K562 (cell line): ENCODE measurements around the gene WDR46. TPM values are rescaled to one million over a fixed set of nuclear protein-coding genes. Genes with fewer than 3 reads are reported as not detected.

Experiments
- CCAR2 ChIP-seq: fragments of 200-400 bp; formaldehyde crosslinking; IDR thresholded peaks from 2 replicates; pipeline ENCODE4 v1.6.1; 2017; ENCODE audit warnings: mild to moderate bottlenecking, low read depth, low read length
- CCNT2 ChIP-seq: IDR thresholded peaks from 2 replicates; pipeline ENCODE4 v1.6.1; 2011; ENCODE audit warnings: borderline replicate concordance, low read depth, mild to moderate bottlenecking, moderate library complexity, mixed read lengths, low read length; ENCODE audit not compliant: insufficient read length; ENCODE audit errors: extremely low read depth
- CEBPG ChIP-seq, 3 experiments: fragments of 200-800 bp in 1 of 3; sonication (Bioruptor generic) in 1 of 3; sonication (generic) in 1 of 3; formaldehyde crosslinking in 1 of 3; IDR thresholded peaks in 2 of 3; conservative IDR thresholded peaks in 1 of 3; 2 replicates each; pipeline versions ENCODE4 v1.6.1 to v1.8.0; 2016 to 2022; ENCODE audit warnings: missing compliant biosample characterization in 2 of 3, missing genetic modification characterization in 2 of 3, mild to moderate bottlenecking in 1 of 3, missing genetic modification reagents in 1 of 3
- CREBBP ChIP-seq: IDR thresholded peaks from one replicate; pipeline ENCODE4 v1.6.1; 2012; ENCODE audit warnings: low read depth, mild to moderate bottlenecking, control low read depth, inconsistent platforms, low read length
- ETV5 ChIP-seq: sonication (generic); formaldehyde crosslinking; IDR thresholded peaks from 2 replicates; pipeline ENCODE4 v1.4.0; 2020; ENCODE audit warnings: low read depth, mild to moderate bottlenecking, missing genetic modification reagents
- EZH2 ChIP-seq: IDR thresholded peaks from 2 replicates; pipeline ENCODE4 v1.6.1; 2012; ENCODE audit warnings: low read depth, mild to moderate bottlenecking, inconsistent platforms, low read length, borderline replicate concordance
- FOXA1 ChIP-seq: fragments of 450-650 bp; IDR thresholded peaks from 2 replicates; pipeline ENCODE4 v1.6.1; 2016; ENCODE audit warnings: mild to moderate bottlenecking, borderline replicate concordance
- FOXJ3 ChIP-seq: sonication (generic); formaldehyde crosslinking; IDR thresholded peaks from 2 replicates; pipeline ENCODE4 v1.4.0; 2020; ENCODE audit warnings: mild to moderate bottlenecking, missing genetic modification reagents
- HNRNPH1 ChIP-seq: fragments of 200-400 bp; formaldehyde crosslinking; optimal IDR thresholded peaks from 2 replicates; pipeline ENCODE3; 2017; ENCODE audit warnings: low read depth, mild to moderate bottlenecking, low read length, moderate library complexity
- HSF4 ChIP-seq: fragments of 250-450 bp; sonication (Bioruptor Pico); IDR thresholded peaks from 2 replicates; pipeline ENCODE4 v2.1.2; 2022; ENCODE audit warnings: mild to moderate bottlenecking, moderate library complexity, borderline replicate concordance
- JUNB ChIP-seq: fragments of 450-650 bp; formaldehyde crosslinking; conservative IDR thresholded peaks from 2 replicates; pipeline ENCODE4 v1.4.0; 2020; ENCODE audit warnings: mild to moderate bottlenecking
- NCOR1 ChIP-seq: fragments of 450-650 bp; IDR thresholded peaks from 2 replicates; pipeline ENCODE4 v1.6.1; 2016; ENCODE audit warnings: mild to moderate bottlenecking, moderate library complexity
- NFE2 ChIP-seq: IDR thresholded peaks from 2 replicates; pipeline ENCODE4 v1.6.1; 2014; ENCODE audit warnings: antibody characterized with exemption, low read depth
- NFE2L1 ChIP-seq: fragments of 450-650 bp; IDR thresholded peaks from 2 replicates; pipeline ENCODE4 v1.6.1; 2016; ENCODE audit warnings: missing genetic modification characterization, low read depth, mild to moderate bottlenecking, missing compliant biosample characterization, moderate library complexity, borderline replicate concordance
- NR1H2 ChIP-seq: sonication (generic); formaldehyde crosslinking; IDR thresholded peaks from 2 replicates; pipeline ENCODE4 v1.4.0; 2020; ENCODE audit warnings: mild to moderate bottlenecking, missing genetic modification reagents
- RBFOX2 ChIP-seq: fragments of 200-400 bp; formaldehyde crosslinking; IDR thresholded peaks from 2 replicates; pipeline ENCODE4 v1.6.1; 2017; ENCODE audit warnings: low read depth, mild to moderate bottlenecking, low read length, moderate library complexity
- RBM34 ChIP-seq: fragments of 200-400 bp; formaldehyde crosslinking; IDR thresholded peaks from 2 replicates; pipeline ENCODE4 v1.6.1; 2018; ENCODE audit warnings: low read length, borderline replicate concordance; ENCODE audit not compliant: insufficient read depth
- SUPT5H ChIP-seq: fragments of 450-650 bp; IDR thresholded peaks from 2 replicates; pipeline ENCODE4 v1.6.1; 2016
- TAF9B ChIP-seq: fragments of 450-650 bp; IDR thresholded peaks from 2 replicates; pipeline ENCODE4 v1.6.1; 2018; ENCODE audit warnings: mild to moderate bottlenecking; ENCODE audit not compliant: partially characterized antibody
- TCF7 ChIP-seq: sonication (generic); IDR thresholded peaks from 2 replicates; pipeline ENCODE4 v1.6.1; 2016; ENCODE audit warnings: antibody characterized with exemption, borderline replicate concordance
- TRIM28 ChIP-seq: fragments of 450-650 bp; IDR thresholded peaks from 2 replicates; pipeline ENCODE4 v1.6.1; 2017
- ZKSCAN3 ChIP-seq: fragments of 250-450 bp; sonication (Bioruptor Pico); IDR thresholded peaks from 2 replicates; pipeline ENCODE4 v1.4.0; 2020
- ZNF282 ChIP-seq: sonication (generic); formaldehyde crosslinking; IDR thresholded peaks from 2 replicates; pipeline ENCODE4 v1.8.1; 2023; ENCODE audit warnings: missing genetic modification reagents
- ZNF431 ChIP-seq: sonication (generic); formaldehyde crosslinking; IDR thresholded peaks from 2 replicates; pipeline ENCODE4 v1.8.0; 2022; ENCODE audit warnings: mild to moderate bottlenecking, missing genetic modification reagents
- polyA plus RNA-seq, 8 experiments: library from polyadenylated mRNA; depleted of rRNA in 4 of 8; stranded (reverse) in 5 of 8; unstranded in 3 of 8; fragments of >200 nt; fragmentation: Nextera tagmentation in 2 of 8; fragmentation: Illumina TruSeq in 1 of 8; extraction: Ambion mirVana in 2 of 8; extraction: Trizol in 1 of 8; gene quantifications; 2 replicates each; pipeline versions ENCODE4 v1.2.1 to v1.2.3, GENCODE V29; 2011 to 2014; ENCODE audit warnings: inconsistent platforms in 1 of 8, missing spikeins in 1 of 8
- total RNA-seq, 7 experiments: library from RNA; depleted of rRNA in 6 of 7; stranded (reverse); fragments of >200 nt in 6 of 7; fragmentation: Illumina TruSeq in 2 of 7; extraction: Trizol in 2 of 7; gene quantifications; 2 replicates each; pipeline versions ENCODE4 v1.2.1 to v1.2.3, GENCODE V29; 2011 to 2021; ENCODE audit warnings: low replicate concordance in 1 of 7
- TF ChIP-seq, protein P1 (sequence below), 2 experiments: IDR thresholded peaks; 2 replicates each; pipeline ENCODE4 v1.6.1; 2011; ENCODE audit warnings: borderline replicate concordance in 1 of 2, control low read depth in 1 of 2, low read depth in 1 of 2, low read length in 1 of 2, mild to moderate bottlenecking in 1 of 2, mixed read lengths in 1 of 2, moderate library complexity in 1 of 2; ENCODE audit not compliant: insufficient read depth in 1 of 2, insufficient read length in 1 of 2, poor library complexity in 1 of 2, severe bottlenecking in 1 of 2; ENCODE audit errors: extremely low read depth in 1 of 2
- TF ChIP-seq, protein P2 (sequence below): sonication (generic); formaldehyde crosslinking; IDR thresholded peaks from 2 replicates; pipeline ENCODE4 v1.8.0; 2022; ENCODE audit warnings: mild to moderate bottlenecking, missing genetic modification reagents
- TF ChIP-seq, protein P3 (sequence below): sonication (generic); formaldehyde crosslinking; IDR thresholded peaks from 2 replicates; pipeline ENCODE4 v1.8.0; 2022; ENCODE audit warnings: mild to moderate bottlenecking, missing genetic modification reagents

The WDR46 gene
- total and polyA plus RNA-seq, 9 of the 15 experiments (the other 6 are each of a cell fraction or from before 2014, with no cell fraction given) = 8.9 to 146 (median 93.1) TPM

- TF ChIP-seq RBFOX2 = peak; percentile 50
- TF ChIP-seq NFE2L1 (tag) = no peak
- TF ChIP-seq TAF9B = peak; percentile 33
- TF ChIP-seq HNRNPH1 = no peak
- 0 out of 2 replicates have a peak, but pooled peaks have one; percentile 32 for TF ChIP-seq ETV5 (CRISPR knock-in tag)
- no peak for TF ChIP-seq EZH2
- TF ChIP-seq FOXA1 = no peak
- peak; percentile 81 for TF ChIP-seq CEBPG (CRISPR knock-in tag; IDR thresholded peaks at IDR 0.05)
- peak in 1 of 2 experiments; percentile 74; a peak in 2 of 4 replicates for TF ChIP-seq CEBPG (tag; conservative IDR thresholded peaks at IDR 0.05 in 1 of 2, IDR thresholded peaks at IDR 0.05 in 1 of 2)
- no peak for TF ChIP-seq NR1H2 (CRISPR knock-in tag)
- TF ChIP-seq, protein P1, sequence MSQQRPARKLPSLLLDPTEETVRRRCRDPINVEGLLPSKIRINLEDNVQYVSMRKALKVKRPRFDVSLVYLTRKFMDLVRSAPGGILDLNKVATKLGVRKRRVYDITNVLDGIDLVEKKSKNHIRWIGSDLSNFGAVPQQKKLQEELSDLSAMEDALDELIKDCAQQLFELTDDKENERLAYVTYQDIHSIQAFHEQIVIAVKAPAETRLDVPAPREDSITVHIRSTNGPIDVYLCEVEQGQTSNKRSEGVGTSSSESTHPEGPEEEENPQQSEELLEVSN (IDR thresholded peaks at IDR 0.05; ENCODE audit: borderline replicate concordance in 1 of 2, extremely low read depth in 1 of 2, insufficient read depth in 1 of 2, insufficient read length in 1 of 2, low read depth in 1 of 2, low read length in 1 of 2, poor library complexity in 1 of 2, severe bottlenecking in 1 of 2) = peak in 1 of 2 experiments; percentile 13
- no peak for TF ChIP-seq NFE2
- TF ChIP-seq CREBBP = no peak
- TF ChIP-seq, protein P2, sequence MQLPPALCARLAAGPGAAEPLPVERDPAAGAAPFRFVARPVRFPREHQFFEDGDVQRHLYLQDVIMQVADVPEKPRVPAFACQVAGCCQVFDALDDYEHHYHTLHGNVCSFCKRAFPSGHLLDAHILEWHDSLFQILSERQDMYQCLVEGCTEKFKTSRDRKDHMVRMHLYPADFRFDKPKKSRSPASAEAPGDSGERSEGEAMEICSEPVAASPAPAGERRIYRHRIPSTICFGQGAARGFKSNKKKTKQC (CRISPR knock-in tag) = no peak
- peak; percentile 75 for TF ChIP-seq SUPT5H
- no peak for TF ChIP-seq JUNB (CRISPR knock-in tag)
- TF ChIP-seq CCNT2 = no peak
- no peak for TF ChIP-seq HSF4 (CRISPR knock-in tag)
- no peak for TF ChIP-seq CCAR2
- TF ChIP-seq FOXJ3 (CRISPR knock-in tag) = no peak; the same call in 1 of the 2 replicates
- no peak for TF ChIP-seq ZNF431 (CRISPR knock-in tag)
- TF ChIP-seq ZKSCAN3 (CRISPR knock-in tag) = no peak
- TF ChIP-seq ZNF282 (CRISPR knock-in tag) = no peak
- TF ChIP-seq RBM34 = no peak
- TF ChIP-seq TRIM28 = no peak; the same call in 1 of the 2 replicates
- 0 out of 2 replicates have a peak, but pooled peaks have one; percentile 7 for TF ChIP-seq NCOR1
- TF ChIP-seq TCF7 = no peak
- TF ChIP-seq, protein P3, sequence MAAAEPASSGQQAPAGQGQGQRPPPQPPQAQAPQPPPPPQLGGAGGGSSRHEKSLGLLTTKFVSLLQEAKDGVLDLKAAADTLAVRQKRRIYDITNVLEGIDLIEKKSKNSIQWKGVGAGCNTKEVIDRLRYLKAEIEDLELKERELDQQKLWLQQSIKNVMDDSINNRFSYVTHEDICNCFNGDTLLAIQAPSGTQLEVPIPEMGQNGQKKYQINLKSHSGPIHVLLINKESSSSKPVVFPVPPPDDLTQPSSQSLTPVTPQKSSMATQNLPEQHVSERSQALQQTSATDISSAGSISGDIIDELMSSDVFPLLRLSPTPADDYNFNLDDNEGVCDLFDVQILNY = no peak
Measured at GRCh38 chr6:33288921-33289783, at the start of gene WDR46, which contains the start of gene PFDN6 (continued).
